Osteoblast (primary cell): ENCODE results near the gene CGRRF1. TPM values are rescaled to one million over a fixed set of nuclear protein-coding genes. Genes with fewer than 3 reads are reported as not detected.

Experiments
- DNase-seq: peaks from one replicate; pipeline ENCODE4 v3.0.0; 2011; ENCODE audit warnings: low spot score, mixed read lengths; ENCODE audit not compliant: insufficient read length; ENCODE audit errors: missing footprints
- H2AFZ ChIP-seq: 2 replicates; pipeline ENCODE4 v1.6.0; 2011; ENCODE audit warnings: mild to moderate bottlenecking, low read length
- H3K27ac ChIP-seq: 2 replicates; pipeline ENCODE4 v1.5.1; 2011; ENCODE audit warnings: mild to moderate bottlenecking, low read depth, low read length, moderate library complexity
- H3K27me3 ChIP-seq: 2 replicates; pipeline ENCODE4 v1.6.0; 2012; ENCODE audit warnings: mild to moderate bottlenecking, control low read depth, inconsistent platforms, low read length, moderate library complexity; ENCODE audit not compliant: insufficient read depth
- H3K36me3 ChIP-seq: 2 replicates; pipeline ENCODE4 v1.5.1; 2011; ENCODE audit warnings: mild to moderate bottlenecking, low read length, control low read depth, moderate library complexity; ENCODE audit not compliant: insufficient read depth
- H3K4me1 ChIP-seq: 2 replicates; pipeline ENCODE4 v1.5.1; 2011; ENCODE audit warnings: mild to moderate bottlenecking, low read length, control low read depth, moderate library complexity; ENCODE audit not compliant: insufficient read depth
- H3K4me2 ChIP-seq: 2 replicates; pipeline ENCODE4 v1.6.0; 2011; ENCODE audit warnings: mild to moderate bottlenecking, low read length; ENCODE audit not compliant: insufficient read depth
- H3K4me3 ChIP-seq: fragments of 200-600 bp; sonication (generic); 3 replicates; pipeline ENCODE4 v1.5.1; 2012; ENCODE audit warnings: mild to moderate bottlenecking, low read length, inconsistent platforms; ENCODE audit not compliant: insufficient read depth
- H3K79me2 ChIP-seq: 2 replicates; pipeline ENCODE4 v1.6.0; 2012; ENCODE audit warnings: mild to moderate bottlenecking, low read length, control low read depth, inconsistent platforms; ENCODE audit not compliant: insufficient read depth
- H3K9me3 ChIP-seq: 2 replicates; pipeline ENCODE4 v1.5.1; 2011; ENCODE audit warnings: low read depth, low read length, control low read depth
- H4K20me1 ChIP-seq: 2 replicates; pipeline ENCODE4 v1.6.0; 2012; ENCODE audit warnings: mild to moderate bottlenecking, low read length, control low read depth; ENCODE audit not compliant: insufficient read depth
- total RNA-seq: library from RNA; depleted of rRNA; stranded (reverse); fragments of >200 nt; gene quantifications from 2 replicates; pipeline ENCODE4 v1.2.3, GENCODE V29; 2012
- TF ChIP-seq, protein P1 (sequence below): IDR thresholded peaks from 2 replicates; pipeline ENCODE4 v1.5.1; 2011; ENCODE audit warnings: mild to moderate bottlenecking, low read depth, low read length, moderate library complexity; ENCODE audit errors: extremely low read depth

Gene CGRRF1
- total RNA-seq, 1 donor, result 17.4 TPM

GRCh38 chr14:54475187-54475899, 34.4 kb upstream of the CGRRF1 start:
- Histone ChIP-seq H3K4me3 (no peak overlapping the region), H3K27me3 (no peaks in the 10 kb centered on the region), H3K4me2 (no peak overlapping the region), H3K4me1 (peaks cover 14% of the 10 kb centered on the region), H3K9me3 (no peaks in the 10 kb centered on the region), H2AFZ (no peak overlapping the region), H4K20me1 (peaks cover 2% of the 10 kb centered on the region), H3K27ac (peak overlapping the region; percentile 31), H3K36me3 (peaks cover 36% of the 10 kb centered on the region), H3K79me2 (peaks cover 11% of the 10 kb centered on the region)
- no peak for DNase-seq
- TF ChIP-seq, protein P1, sequence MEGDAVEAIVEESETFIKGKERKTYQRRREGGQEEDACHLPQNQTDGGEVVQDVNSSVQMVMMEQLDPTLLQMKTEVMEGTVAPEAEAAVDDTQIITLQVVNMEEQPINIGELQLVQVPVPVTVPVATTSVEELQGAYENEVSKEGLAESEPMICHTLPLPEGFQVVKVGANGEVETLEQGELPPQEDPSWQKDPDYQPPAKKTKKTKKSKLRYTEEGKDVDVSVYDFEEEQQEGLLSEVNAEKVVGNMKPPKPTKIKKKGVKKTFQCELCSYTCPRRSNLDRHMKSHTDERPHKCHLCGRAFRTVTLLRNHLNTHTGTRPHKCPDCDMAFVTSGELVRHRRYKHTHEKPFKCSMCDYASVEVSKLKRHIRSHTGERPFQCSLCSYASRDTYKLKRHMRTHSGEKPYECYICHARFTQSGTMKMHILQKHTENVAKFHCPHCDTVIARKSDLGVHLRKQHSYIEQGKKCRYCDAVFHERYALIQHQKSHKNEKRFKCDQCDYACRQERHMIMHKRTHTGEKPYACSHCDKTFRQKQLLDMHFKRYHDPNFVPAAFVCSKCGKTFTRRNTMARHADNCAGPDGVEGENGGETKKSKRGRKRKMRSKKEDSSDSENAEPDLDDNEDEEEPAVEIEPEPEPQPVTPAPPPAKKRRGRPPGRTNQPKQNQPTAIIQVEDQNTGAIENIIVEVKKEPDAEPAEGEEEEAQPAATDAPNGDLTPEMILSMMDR, result no peak

GRCh38 chr14:54475911-54476310, 33.8 kb upstream of the CGRRF1 start:
- no peak overlapping the region for H3K4me3 ChIP-seq
- peak overlapping the region; percentile 27 for H3K27ac ChIP-seq
- no peak overlapping the region for H3K4me2 ChIP-seq
- H3K27me3 ChIP-seq, result no peaks in the 10 kb centered on the region
- peaks cover 40% of the 10 kb centered on the region for H3K36me3 ChIP-seq
- H2AFZ ChIP-seq, result no peak overlapping the region
- peaks cover 15% of the 10 kb centered on the region for H3K79me2 ChIP-seq
- H3K4me1 ChIP-seq, result peaks cover 13% of the 10 kb centered on the region
- peaks cover 2% of the 10 kb centered on the region for H4K20me1 ChIP-seq
- TF ChIP-seq, protein P1, result no peak
- no peak for DNase-seq
- H3K9me3 ChIP-seq, result no peaks in the 10 kb centered on the region

DNA sequence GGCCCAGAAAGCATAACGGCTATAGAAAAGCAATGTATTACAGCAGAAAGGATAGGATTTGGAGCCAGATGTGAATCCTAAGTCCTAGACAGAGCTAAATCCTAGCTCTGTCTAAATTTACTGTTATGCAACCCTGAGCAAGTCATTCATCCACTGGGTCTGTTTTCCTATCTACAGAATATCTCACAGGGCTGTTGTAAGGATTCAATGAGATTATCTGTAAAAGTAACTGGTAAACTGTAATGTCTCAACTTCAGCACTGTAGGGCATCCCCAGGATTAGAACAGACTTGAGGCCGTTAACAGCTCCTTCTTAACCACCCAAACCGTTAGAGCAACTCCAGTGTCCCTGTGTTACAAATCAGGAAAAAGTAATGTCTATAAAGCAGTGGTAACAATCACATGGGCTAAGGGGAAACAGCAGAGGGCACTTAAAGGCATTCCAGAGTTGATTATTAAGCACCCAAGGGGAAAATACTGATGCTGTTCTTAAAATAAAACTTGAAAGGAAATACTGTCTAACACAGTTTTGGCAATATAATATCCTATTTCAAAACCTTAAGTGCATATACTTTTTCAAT, 31.0 kb upstream of the CGRRF1 start:
- Histone ChIP-seq H3K9me3 (no peaks in the 10 kb centered on the region), H3K4me1 (peaks cover 28% of the 10 kb centered on the region), H3K36me3 (peaks cover 34% of the 10 kb centered on the region), H4K20me1 (peaks cover 4% of the 10 kb centered on the region), H3K4me2 (no peak overlapping the region), H3K4me3 (no peak overlapping the region), H3K79me2 (peaks cover 42% of the 10 kb centered on the region), H2AFZ (no peak overlapping the region), H3K27ac (peak overlapping the region; percentile 3), H3K27me3 (no peaks in the 10 kb centered on the region)
- no peak for DNase-seq
- TF ChIP-seq, protein P1, result no peak

- H3K9me3 ChIP-seq, result no peaks in the 10 kb centered on the region
- TF ChIP-seq, protein P1, result no peak
- peaks cover 63% of the 10 kb centered on the region for H3K79me2 ChIP-seq
- H3K4me2 ChIP-seq, result no peak overlapping the region
- no peak for DNase-seq
- H3K4me3 ChIP-seq, result no peak overlapping the region
- peaks cover 29% of the 10 kb centered on the region for H3K4me1 ChIP-seq
- H4K20me1 ChIP-seq, result peaks cover 4% of the 10 kb centered on the region
- H2AFZ ChIP-seq, result no peak overlapping the region
- H3K27ac ChIP-seq, result peak overlapping the region; percentile 40
- H3K36me3 ChIP-seq, result peaks cover 33% of the 10 kb centered on the region
- no peaks in the 10 kb centered on the region for H3K27me3 ChIP-seq
These were observed 28.7 kb upstream of the CGRRF1 start for GRCh38 chr14:54480830-54481562.
